Measurements from ENCODE around the gene CLOCK.

GRCh38 chr4:55450566-55450965 is 96.1 kb downstream of the CLOCK start:
- TF ChIP-seq POLR2AphosphoS5 (IDR thresholded peaks at IDR 0.05) (no peak), CTCF (IDR thresholded peaks at IDR 0.05) (no peak), POLR2A (IDR thresholded peaks at IDR 0.05) (no peak)
